HG02642 (cell line): Measurements from ENCODE around the gene RABL2A.
"Not testable (repeated sequence)": the region's sequence is repeated elsewhere in the genome, so short reads cannot be mapped to it uniquely, and the experiment has no call there.

Experiments used
- ATAC-seq: cut with Tn5 transposase; IDR thresholded peaks from one replicate; pipeline ENCODE4 v1.9.1; 2021; ENCODE audit warnings: mild to moderate bottlenecking; ENCODE audit not compliant: unreplicated experiment, poor library complexity

The RABL2A gene

DNA sequence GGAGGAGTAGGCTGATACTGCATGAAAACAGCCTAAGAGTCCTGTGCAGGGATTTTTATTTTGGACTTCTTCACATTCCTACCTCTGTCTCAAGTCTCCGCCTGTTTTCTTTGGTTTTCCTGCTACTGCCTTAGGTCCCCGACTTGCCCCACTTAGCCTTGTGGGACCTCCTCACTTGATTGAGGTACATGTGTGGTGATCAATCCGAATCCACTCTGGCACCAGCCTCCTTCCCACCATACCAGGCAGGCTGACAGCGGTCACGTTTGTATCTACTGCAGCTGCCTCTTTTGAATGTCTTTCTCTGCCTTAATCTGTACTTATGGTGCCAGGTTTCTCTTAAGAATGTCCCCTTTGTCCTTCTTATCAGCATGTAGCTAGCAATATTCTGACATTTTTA is 22.4 kb upstream of the RABL2A start:
- ATAC-seq: not testable (repeated sequence)

DNA sequence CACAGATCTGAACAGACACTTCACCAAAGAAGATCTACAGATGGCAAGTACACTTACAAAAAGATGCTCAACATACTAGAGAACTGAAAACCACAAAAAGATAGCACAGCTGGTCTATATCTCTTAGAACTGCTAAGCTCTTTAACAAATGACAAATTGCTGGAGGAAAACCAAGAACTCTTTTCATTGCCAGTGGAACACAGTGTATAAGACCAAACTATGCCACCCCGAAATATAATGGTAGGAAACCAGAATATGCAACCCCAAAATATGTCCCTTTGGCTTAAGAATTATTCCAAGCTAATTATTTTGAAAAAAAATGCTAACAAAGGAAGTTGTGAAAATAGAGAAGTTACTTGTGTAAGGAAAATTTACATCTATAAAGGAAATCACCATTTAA is 21.0 kb upstream of the RABL2A start:
- not testable (repeated sequence) for ATAC-seq

DNA sequence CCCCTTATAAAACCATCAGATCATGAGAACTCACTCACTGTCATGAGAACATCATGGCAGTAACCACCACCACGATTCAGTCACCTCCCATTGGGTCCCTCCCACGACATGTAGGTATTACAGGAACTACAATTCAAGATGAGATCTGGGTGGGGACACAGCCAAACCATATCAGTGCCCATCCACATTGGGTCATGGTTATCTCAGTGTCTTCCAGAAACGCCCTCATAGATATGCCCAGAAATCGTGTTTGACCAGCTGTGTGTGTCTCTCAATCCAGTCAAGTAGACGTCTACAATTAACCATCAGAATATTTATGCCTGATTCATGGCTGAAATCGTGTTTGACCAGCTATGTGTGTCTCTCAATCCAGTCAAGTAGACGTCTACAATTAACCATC is 17.2 kb upstream of the RABL2A start:
- ATAC-seq: not testable (repeated sequence)

DNA sequence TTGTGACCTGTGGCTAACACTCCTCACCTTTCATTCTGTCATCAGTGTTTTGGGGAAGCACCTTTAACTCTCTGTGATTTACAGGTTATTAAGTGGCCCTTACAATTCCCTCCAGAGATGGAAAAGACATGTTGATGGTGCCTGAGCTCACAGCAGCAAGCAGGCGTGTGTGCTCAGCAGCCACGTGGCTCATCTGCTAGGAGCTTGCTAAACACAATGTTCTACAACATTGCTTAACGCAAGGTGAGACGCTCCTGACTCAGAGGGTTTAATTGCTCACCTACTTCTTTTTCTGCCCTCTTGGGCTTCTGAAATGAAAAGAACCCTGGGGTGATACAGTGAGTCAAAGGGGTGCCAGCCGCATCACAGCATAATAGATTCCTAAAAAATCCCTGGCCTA is 6.1 kb upstream of the RABL2A start:
- not testable (repeated sequence) for ATAC-seq

DNA sequence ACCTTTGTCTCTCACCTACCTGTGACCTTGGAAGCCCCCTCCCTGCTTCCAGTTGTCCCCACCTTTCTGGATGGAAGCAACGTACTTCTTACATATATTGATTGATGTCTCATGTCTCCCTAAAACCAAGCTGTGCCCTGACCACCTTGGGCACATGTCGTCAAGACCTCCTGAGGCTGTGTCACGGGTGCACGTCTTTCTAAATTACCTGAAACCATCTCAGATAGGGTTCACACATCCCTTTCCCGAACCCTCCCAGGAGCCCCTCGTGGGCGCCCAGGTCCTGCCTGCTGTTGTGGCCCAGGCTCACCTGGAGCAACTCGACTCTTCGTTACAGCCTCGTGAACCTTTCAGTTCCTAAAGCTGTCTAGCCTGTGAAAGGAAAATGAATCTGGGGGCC is 1.2 kb upstream of the RABL2A start:
- not testable (repeated sequence) for ATAC-seq

DNA sequence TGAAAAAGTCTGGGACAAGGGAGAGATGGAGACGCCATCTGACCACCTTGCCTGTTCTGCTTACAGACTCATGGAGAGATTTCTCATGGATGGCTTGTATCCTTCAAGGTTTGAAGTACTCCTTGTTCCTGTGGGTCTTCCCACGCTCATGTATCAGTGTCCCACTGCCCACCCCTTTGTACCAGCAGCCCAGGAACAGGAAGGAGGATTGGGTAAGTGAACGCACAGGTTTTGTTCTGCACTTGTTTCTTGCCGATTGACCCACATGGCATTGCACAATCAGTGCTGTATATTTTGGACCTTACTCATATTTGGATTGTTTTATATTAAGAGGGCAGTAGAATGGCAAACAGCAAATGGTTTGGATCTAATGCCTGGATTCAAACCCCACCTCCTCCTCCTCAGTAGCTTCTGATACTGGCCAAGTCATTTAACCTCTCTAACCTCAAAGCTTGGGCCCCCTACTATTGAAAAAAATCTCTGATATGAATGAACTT is 5.8 kb downstream of the RABL2A start:
- not testable (repeated sequence) for ATAC-seq

DNA sequence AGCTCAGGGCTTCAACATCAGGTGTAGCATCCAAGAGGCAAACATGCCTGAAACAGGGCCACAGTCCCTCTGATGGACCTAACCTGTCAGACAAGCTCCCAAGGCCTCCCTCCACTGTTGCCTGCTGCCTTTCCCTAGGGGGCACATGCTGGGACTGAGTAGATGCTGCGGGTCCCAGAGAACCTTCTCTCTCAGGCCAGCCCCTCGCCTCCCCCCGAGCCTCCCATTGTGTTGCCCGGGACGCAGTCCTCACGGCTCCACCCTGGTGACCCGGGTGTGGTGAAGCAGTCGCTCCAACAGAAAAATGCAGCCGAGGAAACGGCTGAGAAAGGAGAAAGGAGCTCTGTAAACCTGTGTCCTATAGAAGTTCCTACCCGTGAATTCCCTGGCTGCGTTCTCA is 8.3 kb downstream of the RABL2A start:
- ATAC-seq: not testable (repeated sequence)

DNA sequence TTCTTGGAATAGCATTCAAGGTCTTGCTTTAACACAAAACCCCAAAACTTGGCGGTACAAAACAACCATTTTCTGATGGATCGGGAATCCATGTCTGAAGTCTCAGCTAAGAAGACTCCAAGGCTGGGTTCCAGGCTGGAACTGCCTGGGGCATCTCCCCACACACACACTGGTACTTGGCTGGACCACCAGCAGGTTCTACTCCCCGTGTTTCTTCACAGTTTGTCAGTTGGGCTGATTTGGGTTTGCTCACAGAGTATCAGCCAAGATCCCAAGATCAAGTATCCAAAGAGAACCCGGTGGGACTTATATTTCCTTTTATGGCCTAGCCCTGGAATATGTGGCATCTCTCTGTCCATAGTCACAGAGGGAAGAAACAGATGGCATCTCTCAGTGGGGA is 9.2 kb downstream of the RABL2A start:
- not testable (repeated sequence) for ATAC-seq

DNA sequence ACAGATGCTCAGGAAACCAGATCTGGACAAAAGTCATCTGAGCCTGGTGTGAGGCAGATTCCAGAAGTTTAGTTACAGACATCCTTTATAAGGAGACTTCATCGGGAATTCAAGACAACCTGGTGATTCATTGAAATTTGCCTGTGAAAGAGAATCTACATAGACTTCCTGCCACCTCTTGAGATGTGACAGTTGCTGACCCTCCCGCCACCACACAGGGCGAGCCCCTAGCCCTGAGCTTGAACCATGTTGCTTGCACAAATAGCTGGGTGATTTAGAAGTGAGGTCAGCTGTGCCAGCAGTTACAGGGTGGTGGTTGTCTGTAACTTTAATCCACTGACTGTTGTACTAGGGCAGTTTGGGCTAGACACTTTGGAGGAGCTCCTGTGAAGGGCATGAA is 11.0 kb downstream of the RABL2A start:
- ATAC-seq: not testable (repeated sequence)

DNA sequence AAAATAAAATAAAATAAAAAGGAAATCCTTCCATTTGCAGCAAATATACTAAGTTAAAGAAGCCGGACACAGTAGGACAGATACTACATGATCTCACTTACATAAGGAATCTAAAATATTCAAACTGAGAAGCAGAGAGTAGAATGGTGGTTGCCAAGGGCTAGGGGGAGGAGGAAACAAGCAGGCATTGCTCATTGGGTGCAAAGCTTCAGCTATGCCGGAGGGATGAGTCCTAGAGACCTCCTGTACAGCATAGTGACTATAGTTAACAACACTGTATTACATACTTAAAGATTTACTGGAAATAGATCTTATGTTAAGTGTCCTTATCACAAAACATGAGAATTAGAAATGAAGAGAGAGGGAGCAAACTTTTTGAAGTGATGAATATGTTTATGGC is 19.2 kb downstream of the RABL2A start:
- ATAC-seq: not testable (repeated sequence)

DNA sequence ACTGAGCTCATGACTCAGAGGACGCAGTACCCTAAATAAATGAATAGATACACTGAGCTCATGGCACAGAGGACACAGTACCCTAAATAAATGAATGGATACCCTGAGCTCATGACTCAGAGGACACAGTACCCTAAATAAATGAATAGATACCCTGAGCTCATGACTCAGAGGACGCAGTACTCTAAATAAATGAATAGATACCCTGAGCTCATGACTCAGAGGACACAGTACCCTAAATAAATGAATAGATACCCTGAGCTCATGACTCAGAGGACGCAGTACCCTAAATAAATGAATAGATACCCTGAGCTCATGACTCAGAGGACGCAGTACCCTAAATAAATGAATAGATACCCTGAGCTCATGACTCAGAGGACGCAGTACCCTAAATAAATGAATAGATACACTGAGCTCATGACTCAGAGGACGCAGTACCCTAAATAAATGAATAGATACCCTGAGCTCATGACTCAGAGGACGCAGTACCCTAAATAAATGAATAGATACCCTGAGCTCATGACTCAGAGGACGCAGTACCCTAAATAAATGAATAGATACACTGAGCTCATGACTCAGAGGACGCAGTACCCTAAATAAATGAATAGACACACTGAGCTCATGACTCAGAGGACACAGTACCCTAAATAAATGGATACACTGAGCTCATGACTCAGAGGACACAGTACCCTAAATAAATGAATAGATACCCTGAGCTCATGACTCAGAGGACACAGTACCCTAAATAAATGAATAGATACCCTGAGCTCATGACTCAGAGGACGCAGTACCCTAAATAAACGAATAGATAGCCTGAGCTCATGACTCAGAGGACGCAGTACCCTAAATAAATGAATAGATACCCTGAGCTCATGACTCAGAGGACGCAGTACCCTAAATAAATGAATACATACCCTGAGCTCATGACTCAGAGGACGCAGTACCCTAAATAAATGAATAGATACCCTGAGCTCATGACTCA is 24.1 kb downstream of the RABL2A start:
- not testable (repeated sequence) for ATAC-seq

DNA sequence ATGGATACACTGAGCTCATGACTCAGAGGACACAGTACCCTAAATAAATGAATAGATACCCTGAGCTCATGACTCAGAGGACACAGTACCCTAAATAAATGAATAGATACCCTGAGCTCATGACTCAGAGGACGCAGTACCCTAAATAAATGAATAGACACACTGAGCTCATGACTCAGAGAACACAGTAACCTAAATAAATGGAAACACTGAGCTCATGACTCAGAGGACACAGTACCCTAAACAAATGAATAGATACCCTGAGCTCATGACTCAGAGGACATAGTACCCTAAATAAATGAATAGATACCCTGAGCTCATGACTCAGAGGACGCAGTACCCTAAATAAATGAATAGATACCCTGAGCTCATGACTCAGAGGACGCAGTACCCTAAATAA is 25.5 kb downstream of the RABL2A start:
- not testable (repeated sequence) for ATAC-seq

DNA sequence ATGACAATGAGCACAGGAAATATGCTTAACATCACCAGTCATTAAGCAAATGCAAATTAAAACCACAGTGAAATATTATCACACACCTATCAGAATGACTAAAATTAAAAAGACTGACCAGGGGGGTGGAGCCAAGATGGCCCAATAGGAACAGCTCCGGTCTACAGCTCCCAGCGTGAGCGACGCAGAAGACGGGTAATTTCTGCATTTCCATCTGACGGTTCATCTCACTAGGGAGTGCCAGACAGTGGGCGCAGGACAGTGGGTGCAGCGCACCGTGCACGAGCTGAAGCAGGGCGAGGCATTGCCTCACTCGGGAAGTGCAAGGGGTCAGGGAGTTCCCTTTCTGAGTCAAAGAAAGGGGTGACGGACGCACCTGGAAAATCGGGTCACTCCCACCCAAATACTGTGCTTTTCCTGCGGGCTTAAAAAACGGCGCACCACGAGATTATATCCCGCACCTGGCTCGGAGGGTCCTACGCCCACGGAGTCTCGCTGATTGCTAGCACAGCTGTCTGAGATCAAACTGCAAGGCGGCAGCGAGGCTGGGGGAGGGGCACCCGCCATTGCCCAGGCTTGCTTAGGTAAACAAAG is 29.1 kb downstream of the RABL2A start:
- not testable (repeated sequence) for ATAC-seq

DNA sequence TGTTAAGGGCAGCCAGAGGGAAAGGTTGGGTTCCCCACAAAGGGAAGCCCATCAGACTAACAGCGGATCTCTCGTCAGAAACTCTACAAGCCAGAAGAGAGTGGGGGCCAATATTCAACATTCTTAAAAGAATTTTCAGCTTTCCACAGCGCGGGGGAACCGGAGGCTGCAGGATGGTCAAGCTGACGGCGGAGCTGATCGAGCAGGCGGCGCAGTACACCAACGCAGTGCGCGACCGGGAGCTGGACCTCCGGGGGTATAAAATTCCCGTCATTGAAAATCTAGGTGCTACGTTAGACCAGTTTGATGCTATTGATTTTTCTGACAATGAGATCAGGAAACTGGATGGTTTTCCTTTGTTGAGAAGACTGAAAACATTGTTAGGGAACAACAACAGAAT is 30.7 kb downstream of the RABL2A start:
- ATAC-seq: not testable (repeated sequence)

DNA sequence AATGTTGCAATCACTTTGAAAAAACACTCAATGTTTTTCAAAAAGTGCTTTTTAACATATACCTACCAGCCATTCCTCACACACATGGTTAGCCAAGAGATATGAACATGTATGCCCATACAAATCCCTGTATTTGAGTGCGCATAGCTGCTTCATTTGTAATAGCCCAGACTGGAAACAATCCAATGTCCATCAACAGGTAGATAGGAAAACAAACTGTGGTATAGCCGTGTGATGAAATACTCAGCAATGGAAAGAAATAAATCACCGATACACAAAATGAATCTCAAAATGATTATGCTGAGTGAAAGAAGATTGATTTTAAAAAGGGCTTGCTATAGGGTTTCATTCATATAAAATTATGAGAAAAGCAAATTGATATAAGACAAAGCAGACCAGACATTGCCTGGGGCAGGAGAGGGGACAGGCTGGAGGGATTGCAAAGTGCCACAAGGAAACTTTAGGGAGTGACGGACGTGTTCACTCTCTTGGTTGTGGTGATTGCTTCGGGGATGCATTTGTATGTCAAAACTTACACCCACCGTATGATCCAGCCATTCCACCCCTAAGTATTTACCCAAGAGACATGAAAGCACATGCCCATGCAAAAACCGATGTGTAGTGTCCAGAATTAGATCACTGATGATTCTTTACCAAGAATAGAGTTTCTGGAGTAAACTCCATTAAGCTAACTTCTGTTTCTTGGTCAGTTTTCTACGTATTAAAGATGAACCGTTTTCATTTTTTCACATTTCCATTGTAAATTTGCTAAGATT is 36.4 kb downstream of the RABL2A start:
- ATAC-seq: not testable (repeated sequence)

DNA sequence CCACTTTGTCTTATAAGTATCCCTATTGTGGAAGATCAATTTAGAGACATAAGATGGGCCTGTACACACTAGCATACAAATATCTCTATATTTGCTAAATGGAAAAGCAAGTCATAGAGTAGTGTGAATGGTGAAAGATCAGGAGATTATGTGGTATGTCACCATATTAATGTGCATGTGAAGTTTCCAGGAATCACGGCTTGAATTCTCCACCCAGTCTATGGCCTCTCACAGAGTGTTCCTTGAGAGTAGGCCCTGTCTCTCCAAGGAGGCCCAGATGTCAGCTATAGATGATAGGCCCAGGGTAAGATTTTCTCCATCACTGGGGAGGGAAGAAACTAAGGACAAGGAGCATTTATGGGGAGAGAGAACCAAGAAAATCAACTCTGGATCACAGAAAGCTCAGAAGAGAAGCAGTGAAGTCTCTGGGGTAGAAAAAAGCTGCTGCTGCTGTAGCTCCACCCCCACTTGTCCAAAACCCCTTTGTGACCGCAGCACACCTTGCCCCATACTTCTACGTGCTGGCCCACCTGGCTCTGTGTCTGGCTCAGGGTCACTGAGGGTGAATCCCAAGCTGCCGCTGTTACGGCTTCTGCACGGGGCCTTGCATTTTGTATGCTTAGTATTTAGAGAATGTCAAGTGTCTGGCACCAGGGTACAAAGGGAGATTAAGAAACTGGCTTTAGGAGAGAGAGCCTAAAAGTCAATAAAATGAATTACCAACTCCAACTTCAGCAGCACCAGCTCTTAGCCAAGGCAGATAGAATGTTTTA is 37.9 kb downstream of the RABL2A start:
- not testable (repeated sequence) for ATAC-seq

DNA sequence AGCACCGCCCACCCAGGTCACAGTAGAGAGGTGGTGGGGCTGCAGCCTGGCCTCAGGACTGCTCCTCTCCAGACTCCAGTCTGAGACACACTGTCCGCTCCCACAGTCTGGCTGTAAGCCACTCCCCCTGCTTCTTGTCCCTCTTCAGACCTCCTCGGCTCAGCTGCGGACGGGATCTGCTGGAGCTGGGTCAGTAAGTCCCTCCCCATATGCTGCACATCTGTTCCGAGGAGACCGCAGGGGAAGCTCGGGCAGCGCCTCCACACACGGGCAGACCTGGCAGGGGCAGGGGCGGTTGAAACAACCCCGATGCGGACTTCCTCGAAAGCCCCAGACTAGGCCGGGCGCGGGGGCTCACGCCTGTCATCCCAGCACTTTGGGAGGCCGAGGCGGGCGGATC is 41.9 kb downstream of the RABL2A start:
- not testable (repeated sequence) for ATAC-seq

DNA sequence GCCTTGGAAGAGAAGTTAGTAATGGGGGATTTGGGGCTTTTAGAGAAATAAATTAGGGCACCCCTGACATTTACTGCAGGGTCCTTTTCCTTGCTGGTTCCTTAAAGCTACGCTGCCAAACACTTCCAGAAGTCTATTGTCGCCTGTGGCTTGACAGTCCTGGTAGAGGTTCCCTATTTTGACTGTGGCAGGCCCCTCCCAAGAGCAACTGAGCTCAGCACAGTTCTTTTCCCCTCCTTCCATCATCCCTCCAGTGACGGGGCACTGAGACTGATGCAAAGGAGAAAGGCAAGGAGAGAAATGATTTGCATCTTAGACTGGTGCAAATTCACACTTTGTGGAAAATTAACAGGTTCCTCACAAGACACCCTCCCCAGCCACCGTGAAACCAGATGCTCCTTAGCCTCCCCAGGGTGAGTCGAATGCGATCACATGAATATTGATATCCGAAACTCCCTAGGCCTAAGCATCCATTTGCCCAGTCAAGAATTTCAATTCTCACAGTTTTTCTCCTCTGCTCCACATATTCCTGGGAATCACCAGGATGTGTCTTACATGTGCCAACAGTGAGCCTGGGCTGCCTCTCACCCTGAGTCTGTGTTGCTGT is 45.4 kb downstream of the RABL2A start:
- no peak for ATAC-seq

DNA sequence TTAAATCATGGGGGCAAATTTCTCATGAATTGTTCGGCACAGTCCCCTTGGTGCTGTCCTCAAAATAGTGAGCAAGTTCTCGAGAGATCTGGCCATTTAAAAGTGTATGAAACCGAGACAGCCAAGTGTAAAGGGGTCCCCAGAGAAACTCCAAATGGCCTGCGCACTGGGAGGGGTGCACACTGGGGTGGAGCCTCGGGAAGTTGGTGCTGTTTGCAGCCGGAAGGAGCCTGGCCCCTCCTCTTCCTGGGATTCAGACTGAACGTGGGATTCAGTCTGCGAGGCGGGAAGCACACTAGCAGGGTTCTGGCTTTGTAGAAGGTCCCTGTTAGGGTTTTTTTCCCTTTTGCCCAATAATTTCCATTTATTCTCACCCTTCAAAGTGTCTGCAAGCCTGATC is 48.8 kb downstream of the RABL2A start:
- ATAC-seq: no peak
